MM.1S (cell line): ENCODE measurements around the gene TMEM178B.
"Not testable (repeated sequence)": the region's sequence is repeated elsewhere in the genome, so short reads cannot be mapped to it uniquely, and the experiment has no call there.

Source experiments
- DNase-seq: peaks from one replicate; pipeline ENCODE4 v3.0.0-alpha.2; 2015
- H2AFZ ChIP-seq: fragments of 300-600 bp; sonication (generic); 2 replicates; pipeline ENCODE4 v1.6.0; 2016; ENCODE audit warnings: antibody characterized with exemption, low read length
- H3F3A ChIP-seq: fragments of 300-600 bp; sonication (generic); 2 replicates; pipeline ENCODE4 v1.6.1; 2016; ENCODE audit warnings: mild to moderate bottlenecking, antibody characterized with exemption, low read length, moderate library complexity, mixed read lengths; ENCODE audit not compliant: insufficient read depth
- H3K27ac ChIP-seq: fragments of 300-600 bp; sonication (generic); 2 replicates; pipeline ENCODE4 v1.5.1; 2016; ENCODE audit warnings: mild to moderate bottlenecking, low read length
- H3K27me3 ChIP-seq: fragments of 300-600 bp; sonication (generic); replicated peaks from 2 replicates; pipeline ENCODE4 v1.6.0; 2016; ENCODE audit warnings: low read length; ENCODE audit not compliant: insufficient read depth
- H3K36me3 ChIP-seq: fragments of 300-600 bp; sonication (generic); replicated peaks from 2 replicates; pipeline ENCODE4 v1.6.1; 2016; ENCODE audit warnings: mild to moderate bottlenecking, low read length, mixed read lengths; ENCODE audit not compliant: insufficient read depth
- H3K4me1 ChIP-seq: fragments of 300-600 bp; sonication (generic); 2 replicates; pipeline ENCODE4 v1.6.1; 2016; ENCODE audit warnings: low read length, mixed read lengths
- H3K4me2 ChIP-seq: fragments of 300-600 bp; sonication (generic); 2 replicates; pipeline ENCODE4 v1.6.0; 2016; ENCODE audit warnings: low read depth, low read length
- H3K4me3 ChIP-seq: fragments of 300-600 bp; sonication (generic); 2 replicates; pipeline ENCODE4 v1.5.1; 2016; ENCODE audit warnings: low read length, mixed read lengths
- H3K79me2 ChIP-seq: fragments of 300-600 bp; sonication (generic); 2 replicates; pipeline ENCODE4 v1.6.1; 2016; ENCODE audit warnings: mixed run types, low read length, mixed read lengths
- H3K9ac ChIP-seq: fragments of 300-600 bp; sonication (generic); 2 replicates; pipeline ENCODE4 v1.6.1; 2016; ENCODE audit warnings: low read length, mixed read lengths
- H3K9me2 ChIP-seq: fragments of 300-600 bp; sonication (generic); replicated peaks from 2 replicates; pipeline ENCODE4 v1.6.1; 2016; ENCODE audit warnings: mild to moderate bottlenecking, low read length, mixed read lengths; ENCODE audit not compliant: insufficient read depth
- H3K9me3 ChIP-seq: fragments of 300-600 bp; sonication (generic); replicated peaks from 2 replicates; pipeline ENCODE4 v1.6.1; 2016; ENCODE audit warnings: mild to moderate bottlenecking, low read length, mixed read lengths; ENCODE audit not compliant: insufficient read depth
- H4K20me1 ChIP-seq: fragments of 300-600 bp; sonication (generic); 2 replicates; pipeline ENCODE4 v1.6.1; 2016; ENCODE audit warnings: mild to moderate bottlenecking, low read length, moderate library complexity, mixed read lengths; ENCODE audit not compliant: insufficient read depth
- CTCF ChIP-seq: fragments of 300-600 bp; sonication (generic); IDR thresholded peaks from 2 replicates; pipeline ENCODE4 v1.5.1; 2016; ENCODE audit warnings: antibody characterized with exemption, low read length, mixed read lengths
- EZH2 ChIP-seq: fragments of 300-600 bp; sonication (generic); optimal IDR thresholded peaks from 2 replicates; pipeline ENCODE3; 2017; ENCODE audit warnings: low read depth, mild to moderate bottlenecking, antibody characterized with exemption, low read length, mixed read lengths
- EZH2phosphoT487 ChIP-seq: fragments of 300-600 bp; sonication (generic); IDR thresholded peaks from 2 replicates; pipeline ENCODE4 v1.6.1; 2018; ENCODE audit warnings: antibody characterized with exemption, low read length

The TMEM178B gene

GRCh38 chr7:141057788-141058187 is 16.1 kb upstream of the TMEM178B start:
- DNase-seq = no peak
- no peaks in the 10 kb centered on the region for H4K20me1 ChIP-seq
- no peaks in the 10 kb centered on the region for H3K4me1 ChIP-seq
- H3K4me3 ChIP-seq = no peak overlapping the region
- H3K27ac ChIP-seq = no peak overlapping the region
- no peaks in the 10 kb centered on the region for H3K36me3 ChIP-seq
- no peak overlapping the region for H3K4me2 ChIP-seq
- no peaks in the 10 kb centered on the region for H3K9me2 ChIP-seq
- no peaks in the 10 kb centered on the region for H3K27me3 ChIP-seq
- H3F3A ChIP-seq = no peaks in the 10 kb centered on the region
- TF ChIP-seq CTCF (no peak), EZH2phosphoT487 (no peak), EZH2 (no peak)
- no peak overlapping the region for H3K9ac ChIP-seq
- no peaks in the 10 kb centered on the region for H3K9me3 ChIP-seq
- no peaks in the 10 kb centered on the region for H3K79me2 ChIP-seq
- H2AFZ ChIP-seq = no peak overlapping the region

GRCh38 chr7:141067856-141068255 is 6.0 kb upstream of the TMEM178B start:
- H3K36me3 ChIP-seq, H3K9ac ChIP-seq, H3F3A ChIP-seq, H3K4me2 ChIP-seq, H4K20me1 ChIP-seq, DNase-seq, H3K9me3 ChIP-seq, H3K79me2 ChIP-seq, H2AFZ ChIP-seq, H3K4me1 ChIP-seq, H3K27ac ChIP-seq, H3K4me3 ChIP-seq, H3K9me2 ChIP-seq, H3K27me3 ChIP-seq: not testable (repeated sequence)

GRCh38 chr7:141071260-141071854 is 2.5 kb upstream of the TMEM178B start:
- Histone ChIP-seq H3K9ac (peak overlapping the region; percentile 75), H3K27me3 (no peaks in the 10 kb centered on the region), H3K4me2 (peak overlapping the region; percentile 97), H3K4me1 (peaks cover 6% of the 10 kb centered on the region), H4K20me1 (no peaks in the 10 kb centered on the region), H3K9me3 (no peaks in the 10 kb centered on the region), H3K4me3 (peak overlapping the region; percentile 91), H3K27ac (no peak overlapping the region), H3K79me2 (peaks cover 23% of the 10 kb centered on the region), H2AFZ (peak overlapping the region; percentile 72), H3K36me3 (no peaks in the 10 kb centered on the region), H3F3A (0 out of 2 replicates have a peak, but pooled peaks cover 9% of the 10 kb centered on the region), H3K9me2 (no peaks in the 10 kb centered on the region)
- DNase-seq = peak; percentile 84
- TF ChIP-seq CTCF (peak; percentile 74), EZH2phosphoT487 (no peak)

- Histone ChIP-seq H3K9me3 (no peaks in the 10 kb centered on the region), H3K4me2 (peak overlapping the region; percentile 97), H3K4me1 (peaks cover 9% of the 10 kb centered on the region), H3K9ac (peak overlapping the region; percentile 75), H3K4me3 (peak overlapping the region; percentile 91), H3F3A (0 out of 2 replicates have a peak, but pooled peaks cover 9% of the 10 kb centered on the region), H3K27ac (peak overlapping the region; percentile 57; the same call in 1 of the 2 replicates), H3K27me3 (no peaks in the 10 kb centered on the region), H2AFZ (peak overlapping the region; percentile 72), H4K20me1 (no peaks in the 10 kb centered on the region), H3K79me2 (peaks cover 29% of the 10 kb centered on the region), H3K9me2 (no peaks in the 10 kb centered on the region), H3K36me3 (no peaks in the 10 kb centered on the region)
- TF ChIP-seq EZH2phosphoT487 (no peak), EZH2 (no peak), CTCF (no peak)
- DNase-seq = peak; percentile 38
These were observed 1.9 kb upstream of the TMEM178B start for GRCh38 chr7:141071855-141072547.
